ENCODE results near the gene STARD9. TPM values are rescaled to one million over a fixed set of nuclear protein-coding genes. Genes with fewer than 3 reads are reported as not detected.

STARD9 gene
- total and polyA plus RNA-seq, 2 of the 13 experiments (the other 11 are each of a cell fraction or from before 2014, with no cell fraction given) = 5.3 to 7.5 TPM

GRCh38 chr15:42548249-42549031 lies 27.0 kb upstream of the STARD9 start, which contains the start of the genes HAUS2 and LRRC57 (continued):
- TF ChIP-seq USF2 (IDR thresholded peaks at IDR 0.05; ENCODE audit: low read depth, low read length) = no peak
- no peak for TF ChIP-seq USF2 (CRISPR knock-in tag; IDR thresholded peaks at IDR 0.05; ENCODE audit: borderline replicate concordance)
- TF ChIP-seq CEBPB (IDR thresholded peaks at IDR 0.05; ENCODE audit: borderline replicate concordance, low read depth, low read length) = no peak
- no peak for TF ChIP-seq ZNF564 (CRISPR knock-in tag; IDR thresholded peaks at IDR 0.05)
- TF ChIP-seq, protein P1, sequence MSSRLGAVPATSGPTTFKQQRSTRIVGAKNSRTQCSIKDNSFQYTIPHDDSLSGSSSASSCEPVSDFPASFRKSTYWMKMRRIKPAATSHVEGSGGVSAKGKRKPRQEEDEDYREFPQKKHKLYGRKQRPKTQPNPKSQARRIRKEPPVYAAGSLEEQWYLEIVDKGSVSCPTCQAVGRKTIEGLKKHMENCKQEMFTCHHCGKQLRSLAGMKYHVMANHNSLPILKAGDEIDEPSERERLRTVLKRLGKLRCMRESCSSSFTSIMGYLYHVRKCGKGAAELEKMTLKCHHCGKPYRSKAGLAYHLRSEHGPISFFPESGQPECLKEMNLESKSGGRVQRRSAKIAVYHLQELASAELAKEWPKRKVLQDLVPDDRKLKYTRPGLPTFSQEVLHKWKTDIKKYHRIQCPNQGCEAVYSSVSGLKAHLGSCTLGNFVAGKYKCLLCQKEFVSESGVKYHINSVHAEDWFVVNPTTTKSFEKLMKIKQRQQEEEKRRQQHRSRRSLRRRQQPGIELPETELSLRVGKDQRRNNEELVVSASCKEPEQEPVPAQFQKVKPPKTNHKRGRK (CRISPR knock-in tag; IDR thresholded peaks at IDR 0.05) = no peak
- TF ChIP-seq ZNF350 (CRISPR knock-in tag; IDR thresholded peaks at IDR 0.05; ENCODE audit: borderline replicate concordance, low read depth) = peak; percentile 90
- peak; percentile 70 for TF ChIP-seq RXRA (CRISPR knock-in tag; IDR thresholded peaks at IDR 0.05)
- no peak for TF ChIP-seq FOXO4 (CRISPR knock-in tag; conservative IDR thresholded peaks at IDR 0.05)
- TF ChIP-seq, protein P2, sequence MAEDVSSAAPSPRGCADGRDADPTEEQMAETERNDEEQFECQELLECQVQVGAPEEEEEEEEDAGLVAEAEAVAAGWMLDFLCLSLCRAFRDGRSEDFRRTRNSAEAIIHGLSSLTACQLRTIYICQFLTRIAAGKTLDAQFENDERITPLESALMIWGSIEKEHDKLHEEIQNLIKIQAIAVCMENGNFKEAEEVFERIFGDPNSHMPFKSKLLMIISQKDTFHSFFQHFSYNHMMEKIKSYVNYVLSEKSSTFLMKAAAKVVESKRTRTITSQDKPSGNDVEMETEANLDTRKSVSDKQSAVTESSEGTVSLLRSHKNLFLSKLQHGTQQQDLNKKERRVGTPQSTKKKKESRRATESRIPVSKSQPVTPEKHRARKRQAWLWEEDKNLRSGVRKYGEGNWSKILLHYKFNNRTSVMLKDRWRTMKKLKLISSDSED (CRISPR knock-in tag; IDR thresholded peaks at IDR 0.05) = no peak
- TF ChIP-seq ELF1 (CRISPR knock-in tag; IDR thresholded peaks at IDR 0.05) = peak; percentile 73
- no peak for TF ChIP-seq TCF7 (IDR thresholded peaks at IDR 0.05; ENCODE audit: low read depth)
- peak; percentile 96 for TF ChIP-seq TFDP2 (CRISPR knock-in tag; IDR thresholded peaks at IDR 0.05)
- peak; percentile 56; the same call in 1 of the 2 replicates for TF ChIP-seq HCFC1 (IDR thresholded peaks at IDR 0.05; ENCODE audit: low read depth, low read length)
- no peak for TF ChIP-seq NFATC3 (CRISPR knock-in tag; IDR thresholded peaks at IDR 0.05)
- no peak for TF ChIP-seq HOXA7 (CRISPR knock-in tag; IDR thresholded peaks at IDR 0.05)
- no peak for TF ChIP-seq ZNF20 (CRISPR knock-in tag; IDR thresholded peaks at IDR 0.05)
- peak; percentile 95 for TF ChIP-seq DMAP1 (CRISPR knock-in tag; IDR thresholded peaks at IDR 0.05)
- TF ChIP-seq ZIK1 (CRISPR knock-in tag; IDR thresholded peaks at IDR 0.05; ENCODE audit: borderline replicate concordance, low read depth) = no peak
- no peak for TF ChIP-seq MIER3 (CRISPR knock-in tag; IDR thresholded peaks at IDR 0.05; ENCODE audit: borderline replicate concordance)
- TF ChIP-seq ZNF543 (CRISPR knock-in tag; IDR thresholded peaks at IDR 0.05) = peak; percentile 63
- no peak for TF ChIP-seq HMG20B (CRISPR knock-in tag; conservative IDR thresholded peaks at IDR 0.05)
